ENCODE data around the gene WFS1. TPM values are rescaled to one million over a fixed set of nuclear protein-coding genes. Genes with fewer than 3 reads are reported as not detected.

The WFS1 gene
- total RNA-seq, 3 donors from 2014 or later = 32.5 to 58.3 (median 37.1) TPM

DNA sequence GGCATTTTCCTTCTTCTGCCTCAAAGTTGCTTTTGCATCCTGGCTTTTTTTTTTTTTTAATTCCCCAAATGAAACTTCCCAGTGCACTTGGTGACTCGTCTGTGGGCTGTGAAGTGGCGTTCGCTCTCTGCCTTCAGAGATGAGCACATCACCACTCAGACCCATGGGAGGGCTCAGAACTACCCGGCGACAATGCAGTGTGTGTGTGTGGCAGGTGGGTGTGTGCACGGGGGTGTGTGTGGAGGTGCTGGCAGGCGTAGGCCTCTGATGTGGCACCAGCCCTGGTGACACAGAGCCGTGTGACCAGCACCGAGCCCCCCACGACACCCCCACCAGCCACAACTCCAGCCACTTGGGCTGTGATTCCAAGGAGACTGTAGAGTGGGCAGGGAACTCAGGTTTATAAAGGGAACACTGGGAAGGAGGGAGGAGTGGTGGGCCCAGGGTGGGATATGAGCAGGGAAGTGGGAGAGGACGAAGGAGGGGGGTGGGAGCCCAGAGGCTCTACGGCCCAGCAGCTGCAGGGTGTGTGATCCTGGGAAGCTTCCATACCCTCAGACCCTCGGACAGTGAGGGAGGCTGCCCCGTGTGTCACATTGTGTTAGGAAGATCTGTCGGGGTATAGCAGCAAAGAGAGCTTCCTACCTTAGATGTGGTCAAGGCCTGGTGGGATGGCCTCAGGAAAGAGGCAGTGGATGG lies 6.0 kb upstream of the WFS1 start:
- TF ChIP-seq POLR2A (IDR thresholded peaks at IDR 0.05) = no peak
- TF ChIP-seq POLR2AphosphoS5 (IDR thresholded peaks at IDR 0.05) = no peak
- TF ChIP-seq, protein P1, sequence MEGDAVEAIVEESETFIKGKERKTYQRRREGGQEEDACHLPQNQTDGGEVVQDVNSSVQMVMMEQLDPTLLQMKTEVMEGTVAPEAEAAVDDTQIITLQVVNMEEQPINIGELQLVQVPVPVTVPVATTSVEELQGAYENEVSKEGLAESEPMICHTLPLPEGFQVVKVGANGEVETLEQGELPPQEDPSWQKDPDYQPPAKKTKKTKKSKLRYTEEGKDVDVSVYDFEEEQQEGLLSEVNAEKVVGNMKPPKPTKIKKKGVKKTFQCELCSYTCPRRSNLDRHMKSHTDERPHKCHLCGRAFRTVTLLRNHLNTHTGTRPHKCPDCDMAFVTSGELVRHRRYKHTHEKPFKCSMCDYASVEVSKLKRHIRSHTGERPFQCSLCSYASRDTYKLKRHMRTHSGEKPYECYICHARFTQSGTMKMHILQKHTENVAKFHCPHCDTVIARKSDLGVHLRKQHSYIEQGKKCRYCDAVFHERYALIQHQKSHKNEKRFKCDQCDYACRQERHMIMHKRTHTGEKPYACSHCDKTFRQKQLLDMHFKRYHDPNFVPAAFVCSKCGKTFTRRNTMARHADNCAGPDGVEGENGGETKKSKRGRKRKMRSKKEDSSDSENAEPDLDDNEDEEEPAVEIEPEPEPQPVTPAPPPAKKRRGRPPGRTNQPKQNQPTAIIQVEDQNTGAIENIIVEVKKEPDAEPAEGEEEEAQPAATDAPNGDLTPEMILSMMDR (IDR thresholded peaks at IDR 0.05) = no peak
- Histone ChIP-seq H3K9me3 (no peaks in the 10 kb centered on the region), H3K4me3 (no peak overlapping the region), H3K4me1 (no peaks in the 10 kb centered on the region), H3K27me3 (peaks cover 0 to 5% of the 10 kb centered on the region in 2 donors), H3K27ac (no peak overlapping the region), H3K36me3 (no peaks in the 10 kb centered on the region)
- intact Hi-C loops (cut with DNase I; ENCODE audit: low total_unique reads) = no loop called here
- no peak for DNase-seq (ENCODE audit: low spot score in 2 of 2)

- no peak for TF ChIP-seq POLR2AphosphoS5 (IDR thresholded peaks at IDR 0.05)
- TF ChIP-seq, protein P1 (IDR thresholded peaks at IDR 0.05) = peak in 2 of 3 donors; percentile 28 to 34
- Histone ChIP-seq H3K9me3 (no peaks in the 10 kb centered on the region), H3K27ac (no peak overlapping the region), H3K4me1 (no peaks in the 10 kb centered on the region), H3K36me3 (no peaks in the 10 kb centered on the region), H3K4me3 (no peak overlapping the region), H3K27me3 (peaks cover 0 to 5% of the 10 kb centered on the region in 2 donors)
- no peak for DNase-seq (ENCODE audit: low spot score in 2 of 2)
- intact Hi-C loops (cut with DNase I; ENCODE audit: low total_unique reads) = no loop called here
These were observed 5.5 kb upstream of the WFS1 start for GRCh38 chr4:6264225-6264540.

GRCh38 chr4:6265546-6265945 lies 4.1 kb upstream of the WFS1 start:
- Histone ChIP-seq H3K4me3 (no peak overlapping the region), H3K27ac (no peak overlapping the region), H3K9me3 (no peaks in the 10 kb centered on the region), H3K27me3 (peaks cover 0 to 5% of the 10 kb centered on the region in 2 donors), H3K36me3 (no peaks in the 10 kb centered on the region), H3K4me1 (no peaks in the 10 kb centered on the region)
- intact Hi-C loops (cut with DNase I; ENCODE audit: low total_unique reads) = loop anchor here (5.0 kb wide), 1 partner anchor 1877 kb away; no protein-coding TSS in a partner anchor
- DNase-seq (ENCODE audit: low spot score in 2 of 2) = no peak
- no peak for TF ChIP-seq POLR2A (IDR thresholded peaks at IDR 0.05)
- no peak for TF ChIP-seq POLR2AphosphoS5 (IDR thresholded peaks at IDR 0.05)
- TF ChIP-seq, protein P1 (IDR thresholded peaks at IDR 0.05) = no peak

DNA sequence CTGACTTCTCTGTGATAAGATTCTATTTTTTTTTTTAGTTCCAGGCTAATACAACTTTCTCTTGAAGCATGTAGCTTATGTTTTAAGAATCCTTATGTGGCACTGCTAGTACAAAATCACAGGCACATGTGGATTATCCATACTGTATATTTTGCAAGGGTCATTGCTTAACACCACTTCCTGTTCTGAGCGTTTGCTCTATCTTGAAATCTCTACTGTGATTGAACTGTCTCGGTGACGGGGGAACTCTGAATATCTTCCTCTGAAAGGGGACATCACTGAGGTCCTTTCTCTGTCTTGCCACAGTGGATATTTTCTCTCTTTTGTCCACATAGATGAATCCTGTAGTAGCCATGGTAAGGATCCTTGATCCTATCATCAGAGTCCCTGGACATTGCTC lies 2.1 kb upstream of the WFS1 start:
- Histone ChIP-seq H3K4me1 (peaks cover 6 to 11% of the 10 kb centered on the region in 2 donors), H3K4me3 (no peak overlapping the region), H3K9me3 (no peaks in the 10 kb centered on the region), H3K27me3 (no peaks in the 10 kb centered on the region), H3K27ac (no peak overlapping the region), H3K36me3 (no peaks in the 10 kb centered on the region)
- no peak for DNase-seq (ENCODE audit: low spot score in 2 of 2)
- TF ChIP-seq POLR2A (IDR thresholded peaks at IDR 0.05) (no peak), POLR2AphosphoS5 (IDR thresholded peaks at IDR 0.05) (no peak)
- TF ChIP-seq, protein P1 (IDR thresholded peaks at IDR 0.05) = no peak
- intact Hi-C loops (cut with DNase I; ENCODE audit: low total_unique reads) = loop anchor here (5.0 kb wide), 1 partner anchor 1875 kb away; no protein-coding TSS in a partner anchor
